SK-N-MC (cell line): ENCODE results near the gene NTRK1.

Experiments
- EZH2 ChIP-seq: fragments of 200-600 bp; sonication (generic); IDR thresholded peaks from one replicate; pipeline ENCODE4 v1.6.1; 2017; ENCODE audit warnings: antibody characterized with exemption
- POLR2AphosphoS5 ChIP-seq: IDR thresholded peaks from 2 replicates; pipeline ENCODE4 v1.6.1; 2012; ENCODE audit warnings: mild to moderate bottlenecking, low read depth, low read length, borderline replicate concordance

- no peak for TF ChIP-seq POLR2AphosphoS5
- no peak for TF ChIP-seq EZH2
Measured at GRCh38 chr1:156901966-156902915, 41.6 kb downstream of the NTRK1 start.
